ENCODE results near the gene PPIP5K1.

Gene PPIP5K1

GRCh38 chr15:43531018-43531670, 58.9 kb downstream of the PPIP5K1 start:
- TF ChIP-seq CTCF (IDR thresholded peaks at IDR 0.05) = no peak
- peaks cover 0 to 7% (median 0%) of the 10 kb centered on the region in 3 donors for H3K9me3 ChIP-seq
- H3K4me3 ChIP-seq = no peak overlapping the region
- H3K27ac ChIP-seq = no peak overlapping the region
- H3K36me3 ChIP-seq = peaks cover 10 to 47% (median 23%) of the 10 kb centered on the region in 3 donors
- intact Hi-C loops (cut with DNase I; ENCODE audit: low total_unique reads) = no loop called here
- no peaks in the 10 kb centered on the region for H3K27me3 ChIP-seq
- no peak for DNase-seq
- no peaks in the 10 kb centered on the region for H3K4me1 ChIP-seq

- Histone ChIP-seq H3K27ac (no peak overlapping the region), H3K4me1 (no peaks in the 10 kb centered on the region), H3K9me3 (peaks cover 0 to 10% (median 0%) of the 10 kb centered on the region in 3 donors), H3K36me3 (peaks cover 7 to 49% (median 23%) of the 10 kb centered on the region in 3 donors), H3K4me3 (no peak overlapping the region), H3K27me3 (no peaks in the 10 kb centered on the region)
- no peak for DNase-seq
- intact Hi-C loops (cut with DNase I; ENCODE audit: low total_unique reads) = no loop called here
- TF ChIP-seq CTCF (IDR thresholded peaks at IDR 0.05) = no peak
These were observed 60.2 kb downstream of the PPIP5K1 start for GRCh38 chr15:43529587-43530345.

GRCh38 chr15:43529141-43529540, 60.9 kb downstream of the PPIP5K1 start:
- Histone ChIP-seq H3K36me3 (peaks cover 9 to 49% (median 23%) of the 10 kb centered on the region in 3 donors), H3K27ac (no peak overlapping the region), H3K27me3 (no peaks in the 10 kb centered on the region), H3K9me3 (peaks cover 0 to 15% (median 0%) of the 10 kb centered on the region in 3 donors), H3K4me3 (no peak overlapping the region), H3K4me1 (no peaks in the 10 kb centered on the region)
- TF ChIP-seq CTCF (IDR thresholded peaks at IDR 0.05) = no peak
- DNase-seq = no peak
- intact Hi-C loops (cut with DNase I; ENCODE audit: low total_unique reads) = no loop called here

GRCh38 chr15:43528542-43529007, 61.4 kb downstream of the PPIP5K1 start:
- intact Hi-C loops (cut with DNase I; ENCODE audit: low total_unique reads) = no loop called here
- no peak for TF ChIP-seq CTCF (IDR thresholded peaks at IDR 0.05)
- Histone ChIP-seq H3K36me3 (peaks cover 15 to 49% (median 28%) of the 10 kb centered on the region in 3 donors), H3K27me3 (no peaks in the 10 kb centered on the region), H3K4me1 (no peaks in the 10 kb centered on the region), H3K4me3 (no peak overlapping the region), H3K9me3 (peaks cover 0 to 20% (median 0%) of the 10 kb centered on the region in 3 donors), H3K27ac (no peak overlapping the region)
- no peak for DNase-seq

- H3K27me3 ChIP-seq = no peaks in the 10 kb centered on the region
- H3K9me3 ChIP-seq = peaks cover 0 to 20% (median 0%) of the 10 kb centered on the region in 3 donors
- H3K4me1 ChIP-seq = no peaks in the 10 kb centered on the region
- peaks cover 20 to 55% (median 34%) of the 10 kb centered on the region in 3 donors for H3K36me3 ChIP-seq
- no peak overlapping the region for H3K4me3 ChIP-seq
- DNase-seq = no peak
- intact Hi-C loops (cut with DNase I; ENCODE audit: low total_unique reads) = no loop called here
- no peak for TF ChIP-seq CTCF (IDR thresholded peaks at IDR 0.05)
- no peak overlapping the region for H3K27ac ChIP-seq
These were observed 62.0 kb downstream of the PPIP5K1 start for GRCh38 chr15:43527802-43528541.
